KMS-11 (cell line): ENCODE data around the gene DOK6.

Source experiments
- H2AFZ ChIP-seq: fragments of 200-600 bp; sonication (generic); 2 replicates; pipeline ENCODE4 v1.6.1; 2016; ENCODE audit warnings: antibody characterized with exemption, mixed run types, low read depth
- H3K27ac ChIP-seq: fragments of 200-600 bp; sonication (generic); 2 replicates; pipeline ENCODE4 v1.6.1; 2016; ENCODE audit warnings: mild to moderate bottlenecking, mixed run types
- H3K27me3 ChIP-seq: fragments of 200-600 bp; sonication (generic); 2 replicates; pipeline ENCODE4 v1.6.1; 2017; ENCODE audit warnings: mild to moderate bottlenecking, low read depth, mixed run types, moderate library complexity; ENCODE audit not compliant: insufficient read depth
- H3K36me3 ChIP-seq: fragments of 200-600 bp; sonication (generic); 2 replicates; pipeline ENCODE4 v1.6.1; 2017; ENCODE audit warnings: mild to moderate bottlenecking, mixed run types; ENCODE audit not compliant: insufficient read depth
- H3K4me1 ChIP-seq: fragments of 200-600 bp; sonication (generic); 2 replicates; pipeline ENCODE4 v1.6.1; 2016; ENCODE audit warnings: mild to moderate bottlenecking, low read depth, mixed run types; ENCODE audit not compliant: poor library complexity, severe bottlenecking
- H3K4me2 ChIP-seq: fragments of 200-600 bp; sonication (generic); 2 replicates; pipeline ENCODE4 v1.7.0; 2016; ENCODE audit warnings: mild to moderate bottlenecking, mixed run types
- H3K4me3 ChIP-seq: fragments of 200-600 bp; sonication (generic); IDR thresholded peaks from 2 replicates; pipeline ENCODE4 v1.6.1; 2017; ENCODE audit warnings: low read depth, low read length, mixed read lengths; ENCODE audit not compliant: insufficient read depth
- H3K79me2 ChIP-seq: fragments of 200-600 bp; sonication (generic); 2 replicates; pipeline ENCODE4 v1.6.1; 2016; ENCODE audit warnings: low read depth, mixed run types; ENCODE audit not compliant: insufficient read depth
- H3K9ac ChIP-seq: fragments of 200-600 bp; sonication (generic); 2 replicates; pipeline ENCODE4 v1.6.1; 2016; ENCODE audit warnings: mild to moderate bottlenecking, mixed run types
- H4K20me1 ChIP-seq: fragments of 200-600 bp; sonication (generic); 2 replicates; pipeline ENCODE4 v1.6.1; 2016; ENCODE audit warnings: mild to moderate bottlenecking, mixed run types; ENCODE audit not compliant: insufficient read depth
- CTCF ChIP-seq: fragments of 200-600 bp; sonication (generic); conservative IDR thresholded peaks from 2 replicates; pipeline ENCODE4 v1.6.1; 2017; ENCODE audit warnings: low read depth, mild to moderate bottlenecking, antibody characterized with exemption, low read length, moderate library complexity, mixed read lengths

The DOK6 gene

GRCh38 chr18:69664399-69664798 is 263.7 kb downstream of the DOK6 start:
- no peak overlapping the region for H3K4me2 ChIP-seq
- no peaks in the 10 kb centered on the region for H3K27me3 ChIP-seq
- no peaks in the 10 kb centered on the region for H4K20me1 ChIP-seq
- no peak overlapping the region for H3K9ac ChIP-seq
- H2AFZ ChIP-seq: no peak overlapping the region
- no peaks in the 10 kb centered on the region for H3K36me3 ChIP-seq
- no peak overlapping the region for H3K27ac ChIP-seq
- TF ChIP-seq CTCF: no peak
- H3K79me2 ChIP-seq: no peaks in the 10 kb centered on the region
- H3K4me3 ChIP-seq: no peak overlapping the region
- no peaks in the 10 kb centered on the region for H3K4me1 ChIP-seq

GRCh38 chr18:69674292-69674877 is 273.7 kb downstream of the DOK6 start:
- Histone ChIP-seq H3K4me1 (no peaks in the 10 kb centered on the region), H3K36me3 (no peaks in the 10 kb centered on the region), H2AFZ (no peak overlapping the region), H4K20me1 (no peaks in the 10 kb centered on the region), H3K79me2 (no peaks in the 10 kb centered on the region), H3K9ac (no peak overlapping the region), H3K27me3 (no peaks in the 10 kb centered on the region), H3K27ac (no peak overlapping the region), H3K4me2 (no peak overlapping the region), H3K4me3 (no peak overlapping the region)
- TF ChIP-seq CTCF: no peak

GRCh38 chr18:69674966-69675365 is 274.3 kb downstream of the DOK6 start:
- Histone ChIP-seq H3K36me3 (no peaks in the 10 kb centered on the region), H3K79me2 (no peaks in the 10 kb centered on the region), H3K27me3 (no peaks in the 10 kb centered on the region), H3K4me3 (no peak overlapping the region), H3K27ac (no peak overlapping the region), H3K4me2 (no peak overlapping the region), H4K20me1 (no peaks in the 10 kb centered on the region), H3K4me1 (no peaks in the 10 kb centered on the region), H2AFZ (no peak overlapping the region), H3K9ac (no peak overlapping the region)
- TF ChIP-seq CTCF: no peak

GRCh38 chr18:69677595-69677994 is 276.9 kb downstream of the DOK6 start:
- H3K9ac ChIP-seq: no peak overlapping the region
- TF ChIP-seq CTCF: no peak
- no peaks in the 10 kb centered on the region for H3K79me2 ChIP-seq
- H3K27me3 ChIP-seq: no peaks in the 10 kb centered on the region
- no peak overlapping the region for H3K27ac ChIP-seq
- H3K4me1 ChIP-seq: no peaks in the 10 kb centered on the region
- no peak overlapping the region for H2AFZ ChIP-seq
- H4K20me1 ChIP-seq: no peaks in the 10 kb centered on the region
- no peaks in the 10 kb centered on the region for H3K36me3 ChIP-seq
- no peak overlapping the region for H3K4me3 ChIP-seq
- no peak overlapping the region for H3K4me2 ChIP-seq
